GM21390 (cell line): ENCODE measurements around the gene ALX4.

Experiments used
- ATAC-seq: cut with Tn5 transposase; IDR thresholded peaks from one replicate; pipeline ENCODE4 v1.9.1; 2021; ENCODE audit not compliant: unreplicated experiment

The ALX4 gene

DNA sequence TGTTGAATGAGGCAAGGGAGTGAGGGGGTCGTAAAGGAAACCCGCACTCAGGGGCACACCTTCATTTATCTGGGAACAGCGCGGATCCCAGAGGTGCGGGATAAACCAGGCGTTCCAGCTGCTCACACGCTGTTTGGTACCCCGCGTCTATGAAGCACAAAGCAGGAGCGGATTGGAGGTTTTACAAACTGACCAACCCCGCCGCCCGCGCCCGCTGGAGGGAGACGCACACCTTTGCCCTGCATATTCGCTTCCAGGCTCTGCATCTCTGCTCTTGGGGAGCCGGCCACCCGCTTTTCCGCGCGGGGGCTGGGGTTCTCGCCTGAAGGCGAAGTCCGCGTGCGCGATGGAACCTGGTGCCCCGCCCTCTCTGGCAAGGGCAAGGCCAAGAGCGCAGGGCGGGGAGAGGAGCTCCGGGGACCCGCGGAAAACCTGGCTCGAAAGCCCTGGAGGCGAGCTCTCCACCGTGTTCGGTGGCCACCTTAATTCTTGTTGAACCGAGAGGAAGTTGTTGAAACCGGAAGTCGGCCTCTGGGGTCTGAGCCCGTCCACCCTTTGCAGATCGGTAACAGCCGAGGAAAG is 6.8 kb upstream of the ALX4 start:
- no peak for ATAC-seq

DNA sequence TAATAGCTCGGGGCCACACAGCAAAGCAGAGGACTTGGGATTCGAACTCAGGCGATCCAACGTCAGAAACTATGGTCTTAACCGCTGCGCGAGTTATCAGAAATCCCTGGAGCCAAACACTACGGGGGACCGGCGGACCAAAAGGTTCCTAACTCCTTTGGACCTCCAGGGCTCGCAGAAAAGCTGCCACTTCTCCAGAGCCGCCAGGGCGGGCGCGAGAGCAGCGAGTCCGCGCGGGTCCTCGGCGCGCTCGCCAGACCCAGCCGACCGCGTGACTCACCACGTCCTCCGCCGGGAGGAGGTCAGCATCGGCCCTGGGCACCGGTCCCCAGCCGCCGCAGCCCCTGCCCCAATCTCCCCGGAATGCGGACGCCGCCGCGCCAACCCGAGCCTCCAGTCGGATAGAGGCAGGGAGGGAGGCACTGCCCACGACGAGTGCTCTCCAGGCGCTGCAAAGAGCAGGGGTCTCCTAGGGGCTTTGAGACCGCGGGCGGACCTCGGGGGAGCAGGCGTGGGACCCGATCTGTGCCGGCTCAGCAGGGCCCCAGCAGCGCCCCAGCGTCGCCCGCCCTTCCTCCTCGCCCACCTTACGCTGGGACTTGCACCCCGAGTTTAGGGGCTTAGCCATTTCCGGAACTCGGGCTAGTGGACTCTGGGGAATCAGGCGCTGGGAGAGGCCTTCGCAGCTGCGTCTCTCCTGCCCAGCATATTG is 6.2 kb upstream of the ALX4 start:
- no peak for ATAC-seq

GRCh38 chr11:44314733-44315132 is 4.8 kb upstream of the ALX4 start:
- no peak for ATAC-seq

- no peak for ATAC-seq
These were observed 4.0 kb upstream of the ALX4 start for GRCh38 chr11:44313761-44314489.

DNA sequence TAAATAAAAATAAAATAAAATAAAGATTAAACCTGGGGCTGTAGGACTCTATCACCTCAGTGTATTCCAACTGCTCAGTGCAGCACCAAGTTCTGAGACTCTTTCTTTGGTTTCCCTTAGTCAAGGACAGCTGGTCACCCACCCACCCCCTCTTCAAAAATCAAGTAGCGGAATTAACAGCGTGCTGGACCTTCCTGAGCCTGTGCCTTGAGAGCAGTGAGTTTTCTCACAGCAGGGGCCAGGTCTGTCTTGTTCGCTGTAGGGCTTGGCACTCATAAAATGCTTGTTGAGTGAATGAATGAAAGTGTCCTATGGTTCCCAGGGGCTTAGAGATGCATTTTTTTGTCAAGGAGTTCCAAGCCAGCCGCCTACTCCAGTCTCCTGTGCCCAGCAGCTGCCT is 2.9 kb upstream of the ALX4 start:
- no peak for ATAC-seq

DNA sequence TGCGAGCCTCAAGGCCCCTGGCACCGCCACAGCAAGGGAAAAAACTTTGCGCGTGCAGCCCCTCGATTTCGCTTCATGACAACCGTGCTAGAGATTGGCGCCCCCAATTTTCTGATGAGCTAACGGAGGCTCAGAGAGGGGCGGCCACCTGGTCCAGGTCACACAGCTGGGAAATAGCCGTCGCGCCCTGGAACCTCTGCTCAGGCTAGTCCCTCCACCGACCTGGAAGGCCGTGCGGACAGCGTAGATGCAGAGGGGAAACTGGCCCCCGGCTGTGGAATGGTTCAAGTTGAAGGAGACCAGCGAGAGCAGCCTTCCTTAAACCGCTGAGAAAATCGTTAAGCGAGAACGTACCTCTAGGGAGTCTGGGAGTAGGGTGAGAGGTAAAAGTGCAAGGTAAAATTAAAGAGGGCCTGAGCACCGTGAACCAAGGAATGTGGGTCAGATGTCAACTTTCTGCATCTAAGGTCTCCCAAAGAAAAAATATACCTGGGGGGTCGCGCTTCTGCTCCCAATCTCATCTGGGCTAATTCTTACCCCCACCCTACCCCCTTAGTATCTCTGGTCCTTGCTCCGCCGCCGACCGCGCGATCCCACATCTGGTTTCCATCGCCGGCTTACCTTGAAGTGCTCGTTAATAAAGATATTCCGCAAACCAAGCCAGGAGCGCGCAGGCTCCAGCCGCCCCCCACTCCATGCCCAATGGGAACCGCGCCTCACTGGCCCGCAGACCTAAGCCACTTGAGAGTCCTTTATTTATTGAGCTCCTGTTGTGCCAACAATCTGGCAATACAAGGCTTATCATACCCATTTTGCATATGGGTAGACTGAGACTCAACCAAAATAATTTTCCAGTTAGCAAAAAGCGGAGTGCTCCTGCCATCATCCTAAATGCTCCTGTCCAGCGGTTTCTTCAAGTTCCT is 1.7 kb upstream of the ALX4 start:
- ATAC-seq: no peak

DNA sequence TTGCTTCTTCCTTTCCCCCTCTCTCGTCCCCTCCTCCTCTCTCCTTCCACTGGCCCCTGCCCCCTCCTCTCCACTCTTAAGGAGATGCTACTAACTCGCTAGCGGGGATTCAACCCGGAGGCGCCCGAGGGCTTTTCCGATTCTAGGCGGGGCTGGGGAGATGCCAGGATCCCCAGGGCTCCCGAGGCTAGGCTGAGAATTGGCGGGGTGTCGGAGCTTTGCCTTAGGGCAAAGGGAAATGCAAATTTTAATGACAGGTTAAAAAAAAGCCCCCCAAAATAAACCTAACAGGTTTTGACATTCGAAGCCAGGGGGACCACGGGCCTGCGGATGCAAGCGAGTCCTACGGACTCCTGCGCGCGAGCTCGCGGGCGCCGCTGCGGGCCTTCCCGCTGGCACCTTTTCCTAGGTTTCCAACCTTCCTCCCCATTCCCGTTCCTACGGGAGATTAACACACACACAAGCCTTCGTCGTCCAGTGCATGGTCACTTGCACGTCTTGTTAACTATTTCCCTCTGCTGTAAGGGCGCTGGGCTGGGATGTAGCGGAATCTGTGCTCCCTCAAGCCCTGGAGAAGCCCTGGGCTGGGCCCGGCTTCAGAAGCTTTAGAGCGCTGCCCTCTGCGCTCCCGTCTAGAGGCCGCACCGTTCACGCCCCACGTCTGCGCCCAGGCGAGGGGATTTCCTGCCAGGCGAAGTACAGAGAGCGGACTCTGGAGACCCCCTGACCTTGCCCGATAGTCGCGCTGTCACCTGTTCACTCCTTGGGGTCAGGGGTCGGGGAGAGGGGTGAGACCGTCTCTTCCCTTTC is 729 bp upstream of the ALX4 start:
- ATAC-seq: no peak

DNA sequence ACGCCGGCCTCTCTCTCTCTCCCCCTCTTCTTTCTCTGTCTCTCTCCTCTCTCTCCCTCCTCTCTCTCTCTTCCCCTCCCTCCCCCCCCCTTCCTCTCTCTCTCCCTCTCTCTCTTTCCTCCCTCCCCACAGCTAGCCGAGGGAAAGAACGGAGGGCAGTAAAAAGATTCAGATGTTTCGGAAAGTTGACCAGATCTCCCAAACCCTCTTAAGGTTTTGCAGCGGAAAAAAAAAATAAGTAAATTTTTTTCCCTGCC is 195 bp upstream of the ALX4 start:
- no peak for ATAC-seq

- ATAC-seq: no peak
These were observed 939 bp downstream of the ALX4 start for GRCh38 chr11:44308923-44309477.

DNA sequence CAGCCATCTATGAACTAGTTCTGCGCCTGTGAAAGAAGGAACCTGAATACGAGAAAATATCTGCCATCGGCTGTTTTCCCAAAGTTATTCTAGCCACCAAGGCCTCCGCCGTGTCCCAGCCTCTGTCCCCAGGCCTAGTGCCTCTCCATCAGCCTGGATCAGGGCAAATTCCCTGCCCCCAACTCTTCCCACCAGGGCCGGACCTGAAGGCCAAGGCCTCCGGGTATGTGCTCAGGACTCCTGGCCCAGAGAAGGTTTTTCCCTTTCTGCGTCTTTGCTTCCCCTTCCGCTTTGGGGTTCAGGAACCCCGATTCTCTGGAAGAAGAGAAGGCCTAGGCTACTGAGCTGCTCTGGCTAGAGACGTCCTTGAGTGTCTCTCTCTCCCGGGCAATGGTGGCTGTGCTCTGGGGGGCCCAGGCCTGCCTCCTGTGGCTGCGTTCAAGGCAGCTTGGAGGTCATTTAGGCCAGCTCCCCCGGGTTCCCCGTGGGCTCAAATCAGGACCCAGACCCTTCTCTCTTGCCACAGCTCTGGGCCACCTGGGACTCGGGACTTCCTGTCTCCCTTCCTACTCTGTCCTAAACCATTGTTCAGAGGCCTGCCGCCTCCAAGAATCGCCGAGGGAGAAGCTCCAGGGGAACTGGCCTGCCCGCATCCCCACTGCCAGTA is 1.6 kb downstream of the ALX4 start:
- no peak for ATAC-seq

GRCh38 chr11:44307340-44308099 is 2.4 kb downstream of the ALX4 start:
- ATAC-seq: no peak

DNA sequence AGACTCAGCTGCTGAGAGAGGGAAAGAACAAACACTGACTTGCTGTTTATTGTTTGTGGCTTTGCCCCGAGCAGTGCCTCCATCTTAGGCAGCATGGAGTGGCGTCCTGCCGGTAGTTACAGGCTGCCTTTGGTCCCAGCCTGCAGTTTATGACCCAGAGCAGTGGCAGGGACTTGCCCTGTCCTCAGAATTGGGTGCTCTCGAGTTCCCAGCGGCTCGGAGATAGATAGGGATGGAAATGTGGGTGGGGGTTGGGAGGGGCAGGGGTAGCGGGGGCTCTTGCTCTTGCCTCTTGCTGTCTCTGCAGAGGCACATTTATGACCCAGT is 3.1 kb downstream of the ALX4 start:
- no peak for ATAC-seq

DNA sequence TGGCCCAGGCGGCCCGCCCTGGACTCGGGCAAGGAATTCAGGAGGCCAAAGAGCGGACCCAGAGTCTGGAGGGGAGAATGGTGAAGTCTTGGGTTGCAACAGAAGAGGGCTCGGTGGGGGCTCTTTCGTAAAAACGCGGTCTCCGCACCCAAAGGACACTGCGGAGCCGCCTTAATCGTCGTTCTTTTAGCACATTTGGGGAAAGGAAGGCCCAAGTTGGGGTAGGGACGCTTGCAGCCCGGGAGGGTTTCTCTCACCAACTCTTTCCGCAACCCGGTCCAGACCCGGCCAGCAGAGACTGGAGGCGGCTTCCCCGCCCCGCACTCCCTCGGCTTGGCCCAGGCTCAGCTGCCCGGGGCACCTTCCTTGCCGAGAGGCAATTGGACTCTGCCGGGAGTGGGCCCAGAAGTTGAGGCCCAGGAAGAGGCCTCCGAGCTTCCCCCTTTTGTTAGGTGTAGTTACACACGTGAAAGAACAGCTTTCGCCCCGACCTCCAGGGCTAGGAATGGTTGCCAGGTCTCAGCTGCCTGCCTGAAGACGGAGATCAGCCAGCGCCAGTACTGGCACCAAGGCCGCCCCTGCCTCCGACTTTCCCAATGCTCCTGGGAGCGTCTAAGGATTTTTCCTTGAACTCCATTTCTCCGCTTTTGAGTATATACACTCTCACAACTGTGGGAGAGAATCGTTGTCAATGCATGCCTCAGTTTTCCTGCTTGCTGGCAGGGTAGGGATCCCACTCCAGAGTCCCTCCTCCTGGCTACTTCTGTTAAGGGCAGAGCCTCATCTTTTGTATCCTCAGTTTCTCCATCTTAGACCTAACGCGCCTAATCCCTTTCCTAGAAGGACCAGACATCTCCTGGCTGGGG is 3.7 kb downstream of the ALX4 start:
- ATAC-seq: no peak

GRCh38 chr11:44305470-44306051 is 4.4 kb downstream of the ALX4 start:
- ATAC-seq: no peak

GRCh38 chr11:44305026-44305469 is 4.9 kb downstream of the ALX4 start:
- no peak for ATAC-seq

DNA sequence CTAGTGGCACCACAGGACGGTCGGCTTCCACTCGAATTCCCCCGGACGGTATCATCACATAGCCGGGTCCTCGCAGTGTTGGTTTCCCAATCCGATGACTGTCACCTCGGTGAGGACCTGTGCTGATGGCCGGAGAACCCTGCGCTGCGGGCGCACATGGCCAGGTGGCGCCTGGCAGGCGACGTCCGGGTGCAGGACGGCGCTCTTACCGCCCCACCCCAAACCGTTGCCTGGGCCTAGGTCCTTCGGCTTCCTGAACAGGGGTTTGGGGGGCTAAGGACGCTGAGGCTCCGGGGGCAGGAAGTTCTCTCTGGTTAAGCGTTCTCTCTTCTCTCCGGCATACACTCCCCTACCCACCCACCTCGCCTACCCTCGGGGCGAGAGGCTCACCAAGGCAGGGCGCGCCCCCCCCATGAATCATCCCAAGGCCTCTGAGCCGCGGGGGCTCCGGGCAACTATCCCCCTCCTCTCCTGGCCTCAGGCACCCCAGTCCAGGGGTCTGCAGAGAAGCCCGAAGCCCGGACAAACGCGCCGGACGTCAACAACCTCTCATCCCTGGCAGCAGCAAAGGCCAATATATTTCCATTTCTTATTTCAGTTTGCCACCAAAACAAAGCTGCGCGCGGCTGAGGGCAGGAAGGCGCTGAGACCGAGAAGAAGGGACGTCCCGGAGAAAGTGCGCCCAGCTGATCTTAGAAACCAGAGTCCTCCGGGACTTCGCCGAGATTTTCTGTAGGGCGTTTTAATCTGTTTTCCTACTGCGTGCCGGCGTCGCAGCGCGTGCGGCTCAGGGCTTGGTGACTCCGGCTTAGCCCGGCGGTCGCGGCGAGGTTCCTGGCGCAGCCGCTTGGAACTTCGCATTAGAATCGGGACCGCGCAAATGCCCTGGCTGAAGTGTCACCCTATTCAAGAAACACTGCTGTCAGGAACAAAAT is 5.6 kb downstream of the ALX4 start:
- ATAC-seq: no peak

DNA sequence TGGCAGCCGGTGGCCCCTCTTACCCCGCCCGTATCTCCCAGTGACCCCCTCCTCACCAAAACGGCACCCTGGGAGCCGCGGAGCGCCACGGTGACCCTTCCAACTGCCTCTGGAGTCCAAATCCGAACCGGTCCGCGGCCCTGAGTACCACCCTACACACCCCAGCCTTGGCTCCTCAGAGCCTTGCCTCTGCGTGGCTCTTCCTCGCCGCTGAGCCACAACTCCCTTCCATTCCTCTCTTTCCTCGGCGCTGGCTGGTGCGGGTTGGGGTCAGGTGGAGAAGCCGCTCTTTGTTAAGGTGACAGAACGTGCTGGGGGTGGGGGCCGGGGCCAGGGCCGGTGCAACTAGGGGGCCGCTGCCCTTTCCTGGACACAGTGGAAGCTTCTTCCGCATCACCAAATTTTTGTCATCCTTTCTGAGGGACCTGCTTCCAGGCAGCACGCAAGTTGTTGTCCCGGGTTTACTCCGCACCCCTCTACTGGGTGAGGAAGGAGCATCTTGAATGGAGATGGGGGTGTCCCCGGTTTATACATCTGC is 6.5 kb downstream of the ALX4 start:
- no peak for ATAC-seq
